ENCODE results near the gene EPM2A. TPM values are rescaled to one million over a fixed set of nuclear protein-coding genes. Genes with fewer than 3 reads are reported as not detected.

EPM2A gene
- total RNA-seq, 1 donor from 2014 or later, result 9.6 TPM

DNA sequence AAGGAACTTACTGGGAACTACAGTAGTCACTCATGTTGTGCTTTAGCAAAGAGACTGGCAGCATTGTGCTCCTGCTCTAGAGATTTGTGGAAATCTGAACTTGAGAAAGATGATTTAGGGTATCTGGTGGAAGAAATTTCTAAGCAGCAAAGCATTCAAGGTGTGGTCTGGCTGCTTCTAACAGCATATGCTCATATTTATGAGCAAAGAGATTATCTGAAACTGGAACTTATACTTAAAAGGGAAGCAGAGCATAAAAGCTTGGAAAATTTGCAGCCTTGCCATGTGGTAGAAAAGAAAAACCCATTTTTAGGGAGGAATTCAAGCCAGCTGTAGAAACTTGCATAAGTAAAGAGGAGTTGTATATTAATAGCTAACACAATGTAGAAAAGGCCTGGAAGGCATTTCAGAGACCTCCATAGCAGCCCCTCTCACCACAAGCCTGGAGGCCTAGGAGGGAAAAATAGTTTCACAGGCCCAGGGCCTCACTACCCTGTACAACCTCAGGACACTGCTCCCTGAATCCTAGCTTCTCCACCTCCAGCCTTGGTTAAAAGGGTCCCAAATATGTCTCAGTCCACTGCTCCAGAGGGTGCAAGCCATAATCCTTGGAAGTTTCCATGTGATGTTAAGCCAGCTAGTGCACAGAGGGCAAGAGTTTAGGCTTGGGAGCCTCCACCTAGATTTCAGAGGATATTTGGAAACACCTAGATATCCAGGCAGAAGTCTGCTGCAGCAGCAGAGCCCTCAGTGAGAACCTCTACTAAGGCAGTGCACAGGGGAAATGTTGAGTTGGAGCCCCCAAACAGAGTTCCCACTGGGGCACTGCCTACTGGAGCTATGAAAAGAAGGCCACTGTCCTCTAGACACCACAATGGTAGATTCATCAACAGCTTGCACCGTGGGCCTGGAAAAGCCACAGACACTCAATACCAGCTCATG, 6.6 kb downstream of the EPM2A start:
- H3K9ac ChIP-seq, result no peak overlapping the region
- H3K79me2 ChIP-seq (ENCODE audit: low read depth), result peaks cover 7% of the 10 kb centered on the region
- DNase-seq (ENCODE audit: low spot score), result no peak
- Mint-ChIP-seq H3K4me3 (no peak overlapping the region), H3K36me3 (peaks cover 10% of the 10 kb centered on the region), H3K9me3 (peaks cover 26% of the 10 kb centered on the region), H3K27me3 (ENCODE audit: insufficient read depth, low read depth) (peaks cover 2% of the 10 kb centered on the region), H3K27ac (no peak overlapping the region), H3K4me1 (peaks cover 6% of the 10 kb centered on the region)
- H4K20me1 ChIP-seq (ENCODE audit: low read depth), result no peaks in the 10 kb centered on the region
- TF ChIP-seq, protein P1, sequence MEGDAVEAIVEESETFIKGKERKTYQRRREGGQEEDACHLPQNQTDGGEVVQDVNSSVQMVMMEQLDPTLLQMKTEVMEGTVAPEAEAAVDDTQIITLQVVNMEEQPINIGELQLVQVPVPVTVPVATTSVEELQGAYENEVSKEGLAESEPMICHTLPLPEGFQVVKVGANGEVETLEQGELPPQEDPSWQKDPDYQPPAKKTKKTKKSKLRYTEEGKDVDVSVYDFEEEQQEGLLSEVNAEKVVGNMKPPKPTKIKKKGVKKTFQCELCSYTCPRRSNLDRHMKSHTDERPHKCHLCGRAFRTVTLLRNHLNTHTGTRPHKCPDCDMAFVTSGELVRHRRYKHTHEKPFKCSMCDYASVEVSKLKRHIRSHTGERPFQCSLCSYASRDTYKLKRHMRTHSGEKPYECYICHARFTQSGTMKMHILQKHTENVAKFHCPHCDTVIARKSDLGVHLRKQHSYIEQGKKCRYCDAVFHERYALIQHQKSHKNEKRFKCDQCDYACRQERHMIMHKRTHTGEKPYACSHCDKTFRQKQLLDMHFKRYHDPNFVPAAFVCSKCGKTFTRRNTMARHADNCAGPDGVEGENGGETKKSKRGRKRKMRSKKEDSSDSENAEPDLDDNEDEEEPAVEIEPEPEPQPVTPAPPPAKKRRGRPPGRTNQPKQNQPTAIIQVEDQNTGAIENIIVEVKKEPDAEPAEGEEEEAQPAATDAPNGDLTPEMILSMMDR (IDR thresholded peaks at IDR 0.05), result no peak
- no peak for TF ChIP-seq EZH2phosphoT487 (IDR thresholded peaks at IDR 0.05)
- TF ChIP-seq EZH2 (IDR thresholded peaks at IDR 0.05), result no peak
- no peak overlapping the region for H2AFZ ChIP-seq (replicated peaks)
- H3F3A ChIP-seq (ENCODE audit: low read depth), result peaks cover 2% of the 10 kb centered on the region
- H3K27ac ChIP-seq, result no peak overlapping the region
- H3K27me3 ChIP-seq, result no peaks in the 10 kb centered on the region
- no peak overlapping the region for H3K4me3 ChIP-seq
- no peaks in the 10 kb centered on the region for H3K36me3 ChIP-seq
- H3K9me3 ChIP-seq (ENCODE audit: low read depth), result no peaks in the 10 kb centered on the region
- H3K4me2 ChIP-seq, result no peak overlapping the region
- H3K4me1 ChIP-seq, result peaks cover 3% of the 10 kb centered on the region

DNA sequence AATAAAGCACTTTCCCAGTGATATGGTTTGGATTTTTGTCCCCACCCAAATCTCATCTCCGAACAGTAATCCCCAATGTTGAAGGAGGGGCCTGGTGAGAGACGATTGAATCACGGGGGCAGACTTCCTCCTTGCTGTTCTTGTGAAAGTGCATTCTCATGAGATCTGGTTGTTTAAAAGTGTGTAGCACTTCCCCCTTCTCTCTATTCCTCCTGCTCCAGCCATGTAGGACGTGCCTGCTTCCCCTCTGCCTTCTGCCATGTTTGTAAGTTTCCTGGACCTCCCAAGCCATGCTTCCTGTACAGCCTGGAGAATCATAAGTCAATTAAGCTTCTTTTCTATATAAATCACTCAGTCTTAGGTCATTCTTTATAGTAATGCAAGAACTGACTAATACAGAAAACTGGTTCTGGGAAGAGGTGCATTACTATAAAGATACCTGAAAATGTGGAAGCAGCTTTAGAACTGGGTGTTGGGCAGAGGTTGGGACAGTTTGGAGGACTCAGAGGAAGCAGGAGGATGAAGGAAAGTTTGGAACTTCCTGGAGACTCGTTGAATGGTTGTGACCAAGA, 7.4 kb downstream of the EPM2A start:
- Histone ChIP-seq H3K27ac (no peak overlapping the region), H4K20me1 (ENCODE audit: low read depth) (no peaks in the 10 kb centered on the region), H3K4me1 (no peaks in the 10 kb centered on the region), H2AFZ (replicated peaks) (no peak overlapping the region), H3K79me2 (ENCODE audit: low read depth) (no peaks in the 10 kb centered on the region), H3K4me2 (no peak overlapping the region), H3F3A (ENCODE audit: low read depth) (no peaks in the 10 kb centered on the region), H3K36me3 (no peaks in the 10 kb centered on the region), H3K4me3 (no peak overlapping the region), H3K27me3 (no peaks in the 10 kb centered on the region), H3K9ac (no peak overlapping the region), H3K9me3 (ENCODE audit: low read depth) (no peaks in the 10 kb centered on the region)
- DNase-seq (ENCODE audit: low spot score), result no peak
- Mint-ChIP-seq H3K4me3 (no peak overlapping the region), H3K36me3 (peaks cover 10% of the 10 kb centered on the region), H3K9me3 (peaks cover 26% of the 10 kb centered on the region), H3K27me3 (ENCODE audit: insufficient read depth, low read depth) (peaks cover 2% of the 10 kb centered on the region), H3K27ac (no peak overlapping the region), H3K4me1 (peaks cover 4% of the 10 kb centered on the region)
- TF ChIP-seq EZH2phosphoT487 (IDR thresholded peaks at IDR 0.05) (no peak), EZH2 (IDR thresholded peaks at IDR 0.05) (no peak)
- TF ChIP-seq, protein P1 (IDR thresholded peaks at IDR 0.05), result no peak

DNA sequence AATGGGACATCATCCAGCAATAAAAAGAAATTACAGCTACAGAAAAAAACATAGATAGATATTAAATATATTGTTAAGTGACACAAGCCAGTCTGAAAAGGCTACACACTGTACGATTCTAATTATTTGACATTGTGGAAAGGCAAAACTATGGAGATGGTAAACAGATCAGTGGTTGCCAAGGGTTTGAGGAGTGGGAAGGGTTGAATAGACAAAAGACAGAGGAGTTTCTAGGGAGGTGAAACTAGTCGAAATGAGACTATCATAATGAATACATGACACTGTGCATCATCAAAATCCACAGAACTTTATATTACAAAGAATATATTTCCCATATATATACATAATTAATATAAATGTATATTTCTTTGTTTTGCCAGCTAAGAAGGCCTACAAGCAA, 9.8 kb downstream of the EPM2A start:
- H3K4me1 ChIP-seq, result no peaks in the 10 kb centered on the region
- H3F3A ChIP-seq (ENCODE audit: low read depth), result no peaks in the 10 kb centered on the region
- H3K36me3 Mint-ChIP-seq, result peaks cover 8% of the 10 kb centered on the region
- no peaks in the 10 kb centered on the region for H3K27me3 ChIP-seq
- no peaks in the 10 kb centered on the region for H3K36me3 ChIP-seq
- no peak overlapping the region for H3K9ac ChIP-seq
- H3K27ac Mint-ChIP-seq, result no peak overlapping the region
- no peak overlapping the region for H3K4me2 ChIP-seq
- H3K79me2 ChIP-seq (ENCODE audit: low read depth), result no peaks in the 10 kb centered on the region
- no peak overlapping the region for H3K4me3 ChIP-seq
- peaks cover 26% of the 10 kb centered on the region for H3K9me3 Mint-ChIP-seq
- H3K4me1 Mint-ChIP-seq, result no peaks in the 10 kb centered on the region
- no peaks in the 10 kb centered on the region for H4K20me1 ChIP-seq (ENCODE audit: low read depth)
- TF ChIP-seq EZH2 (IDR thresholded peaks at IDR 0.05) (no peak), EZH2phosphoT487 (IDR thresholded peaks at IDR 0.05) (no peak)
- TF ChIP-seq, protein P1 (IDR thresholded peaks at IDR 0.05), result no peak
- H3K9me3 ChIP-seq (ENCODE audit: low read depth), result no peaks in the 10 kb centered on the region
- H3K27me3 Mint-ChIP-seq (ENCODE audit: insufficient read depth, low read depth), result peaks cover 2% of the 10 kb centered on the region
- no peak overlapping the region for H3K4me3 Mint-ChIP-seq
- no peak for DNase-seq (ENCODE audit: low spot score)
- H3K27ac ChIP-seq, result no peak overlapping the region
- H2AFZ ChIP-seq (replicated peaks), result no peak overlapping the region
